H1 (cell line): ENCODE measurements around the gene KRCC1. TPM values are rescaled to one million over a fixed set of nuclear protein-coding genes. Genes with fewer than 3 reads are reported as not detected.

Source experiments
- KDM1A ChIP-seq: fragments of 200-600, 300-600 bp; sonication (generic); IDR thresholded peaks from 2 replicates; pipeline ENCODE4 v1.7.1; 2016; ENCODE audit warnings: mild to moderate bottlenecking, low read length, borderline replicate concordance
- SAP30 ChIP-seq: fragments of 300-600 bp; sonication (generic); IDR thresholded peaks from 2 replicates; pipeline ENCODE4 v1.7.1; 2012; ENCODE audit warnings: low read length, moderate library complexity, mild to moderate bottlenecking, inconsistent platforms; ENCODE audit not compliant: insufficient read depth, insufficient replicate concordance
- polyA plus RNA-seq, 7 experiments: library from polyadenylated mRNA; depleted of rRNA in 3 of 7; stranded (reverse) in 5 of 7; unstranded in 2 of 7; fragments of >200 nt in 5 of 7; fragments of 200-250 nt in 2 of 7; gene quantifications; 1 replicate in 5 of 7; 2 replicates in 1 of 7; 4 replicates in 1 of 7; pipeline versions ENCODE4 v1.2.1 to v1.2.3, GENCODE V29; 2011 to 2013; ENCODE audit warnings: missing spikeins in 2 of 7, mixed read lengths in 2 of 7
- total RNA-seq: library from RNA; stranded (reverse); fragmentation: NEBNext Ultra II Directional; extraction: Animal tissue kit (Norgen Biotek cat#: 25700); gene quantifications from 2 replicates; pipeline ENCODE4 v1.2.1, GENCODE V29; 2021
- TF ChIP-seq, protein P1 (sequence below): IDR thresholded peaks from 2 replicates; pipeline ENCODE4 v1.6.1; 2011; ENCODE audit warnings: low read depth, mild to moderate bottlenecking, low read length; ENCODE audit not compliant: insufficient read depth

The KRCC1 gene
- total and polyA plus RNA-seq, 2 of the 8 experiments (the other 6 are each of a cell fraction or from before 2014, with no cell fraction given) = 5.1 to 8.5 TPM

- TF ChIP-seq KDM1A (no peak), SAP30 (no peak)
- TF ChIP-seq, protein P1, sequence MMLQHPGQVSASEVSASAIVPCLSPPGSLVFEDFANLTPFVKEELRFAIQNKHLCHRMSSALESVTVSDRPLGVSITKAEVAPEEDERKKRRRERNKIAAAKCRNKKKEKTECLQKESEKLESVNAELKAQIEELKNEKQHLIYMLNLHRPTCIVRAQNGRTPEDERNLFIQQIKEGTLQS = no peak
- TF ChIP-seq, all 59 proteins: peak for 0
Measured at GRCh38 chr2:88088999-88089398, 33.4 kb upstream of the KRCC1 start (continued).
